GM12872 (cell line): ENCODE measurements around the gene PLD6.

ENCODE experiments used
- CTCF ChIP-seq: IDR thresholded peaks from 3 replicates; pipeline ENCODE4 v1.5.1; 2011; ENCODE audit warnings: low read depth, mild to moderate bottlenecking, low read length, moderate library complexity; ENCODE audit not compliant: insufficient read depth

PLD6 gene

GRCh38 chr17:17224137-17224536, 18.0 kb upstream of the PLD6 start:
- TF ChIP-seq CTCF, result no peak

GRCh38 chr17:17223736-17224135, 17.6 kb upstream of the PLD6 start:
- no peak for TF ChIP-seq CTCF

GRCh38 chr17:17221329-17221728, 15.2 kb upstream of the PLD6 start:
- TF ChIP-seq CTCF, result no peak

- TF ChIP-seq CTCF, result no peak
Measured at GRCh38 chr17:17220529-17220928, 14.4 kb upstream of the PLD6 start.

GRCh38 chr17:17217995-17218394, 11.9 kb upstream of the PLD6 start:
- TF ChIP-seq CTCF, result no peak

- TF ChIP-seq CTCF, result 0 out of 3 replicates have a peak, but pooled peaks have one; percentile 14
Measured at GRCh38 chr17:17216776-17217175, 10.6 kb upstream of the PLD6 start.

GRCh38 chr17:17216236-17216635, 10.1 kb upstream of the PLD6 start:
- no peak for TF ChIP-seq CTCF

GRCh38 chr17:17215575-17215974, 9.4 kb upstream of the PLD6 start:
- no peak for TF ChIP-seq CTCF
